ENCODE results near the gene RMC1. TPM values are rescaled to one million over a fixed set of nuclear protein-coding genes. Genes with fewer than 3 reads are reported as not detected.
"Not testable (repeated sequence)": the region's sequence is repeated elsewhere in the genome, so short reads cannot be mapped to it uniquely, and the experiment has no call there.

RMC1 gene
- total RNA-seq, 4 donors from 2014 or later, result 16.6 to 20.2 (median 18.4) TPM

- Histone ChIP-seq H3K27ac (peak overlapping the region; percentile 85 to 96 (median 93)), H3K36me3 (peaks cover 0 to 28% (median 0%) of the 10 kb centered on the region in 3 donors), H3K4me1 (peaks cover 9 to 43% (median 19%) of the 10 kb centered on the region in 3 donors), H3K9me3 (no peaks in the 10 kb centered on the region), H3K4me3 (peak overlapping the region; percentile 67 to 95 (median 85)), H3K27me3 (no peaks in the 10 kb centered on the region)
- TF ChIP-seq, protein P1, sequence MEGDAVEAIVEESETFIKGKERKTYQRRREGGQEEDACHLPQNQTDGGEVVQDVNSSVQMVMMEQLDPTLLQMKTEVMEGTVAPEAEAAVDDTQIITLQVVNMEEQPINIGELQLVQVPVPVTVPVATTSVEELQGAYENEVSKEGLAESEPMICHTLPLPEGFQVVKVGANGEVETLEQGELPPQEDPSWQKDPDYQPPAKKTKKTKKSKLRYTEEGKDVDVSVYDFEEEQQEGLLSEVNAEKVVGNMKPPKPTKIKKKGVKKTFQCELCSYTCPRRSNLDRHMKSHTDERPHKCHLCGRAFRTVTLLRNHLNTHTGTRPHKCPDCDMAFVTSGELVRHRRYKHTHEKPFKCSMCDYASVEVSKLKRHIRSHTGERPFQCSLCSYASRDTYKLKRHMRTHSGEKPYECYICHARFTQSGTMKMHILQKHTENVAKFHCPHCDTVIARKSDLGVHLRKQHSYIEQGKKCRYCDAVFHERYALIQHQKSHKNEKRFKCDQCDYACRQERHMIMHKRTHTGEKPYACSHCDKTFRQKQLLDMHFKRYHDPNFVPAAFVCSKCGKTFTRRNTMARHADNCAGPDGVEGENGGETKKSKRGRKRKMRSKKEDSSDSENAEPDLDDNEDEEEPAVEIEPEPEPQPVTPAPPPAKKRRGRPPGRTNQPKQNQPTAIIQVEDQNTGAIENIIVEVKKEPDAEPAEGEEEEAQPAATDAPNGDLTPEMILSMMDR (IDR thresholded peaks at IDR 0.05), result no peak
- no peak for TF ChIP-seq POLR2A (IDR thresholded peaks at IDR 0.05)
- intact Hi-C loops (cut with DNase I), result no loop called here
- WGBS, 2 donors, result 1 to 6% methylated on average over 18 to 20 of the region's 21 CpGs
- DNase-seq, result no peak
Observed at GRCh38 chr18:23503963-23504344, 643 bp downstream of the RMC1 start.

GRCh38 chr18:23504720-23505119, 1.4 kb downstream of the RMC1 start:
- DNase-seq, result no peak
- H3K9me3 ChIP-seq, result no peaks in the 10 kb centered on the region
- WGBS, 2 donors, result 70 to 72% methylated on average over 3 of the region's 3 CpGs
- no peaks in the 10 kb centered on the region for H3K27me3 ChIP-seq
- H3K4me1 ChIP-seq, result peaks cover 9 to 38% (median 18%) of the 10 kb centered on the region in 3 donors
- H3K36me3 ChIP-seq, result peaks cover 0 to 35% (median 0%) of the 10 kb centered on the region in 3 donors
- TF ChIP-seq, protein P1 (IDR thresholded peaks at IDR 0.05), result no peak
- TF ChIP-seq POLR2A (IDR thresholded peaks at IDR 0.05), result no peak
- H3K4me3 ChIP-seq, result peak overlapping the region; percentile 67 to 95 (median 85)
- intact Hi-C loops (cut with DNase I), result no loop called here
- peak overlapping the region in 3 of 4 donors; percentile 85 to 94 (median 92) for H3K27ac ChIP-seq

DNA sequence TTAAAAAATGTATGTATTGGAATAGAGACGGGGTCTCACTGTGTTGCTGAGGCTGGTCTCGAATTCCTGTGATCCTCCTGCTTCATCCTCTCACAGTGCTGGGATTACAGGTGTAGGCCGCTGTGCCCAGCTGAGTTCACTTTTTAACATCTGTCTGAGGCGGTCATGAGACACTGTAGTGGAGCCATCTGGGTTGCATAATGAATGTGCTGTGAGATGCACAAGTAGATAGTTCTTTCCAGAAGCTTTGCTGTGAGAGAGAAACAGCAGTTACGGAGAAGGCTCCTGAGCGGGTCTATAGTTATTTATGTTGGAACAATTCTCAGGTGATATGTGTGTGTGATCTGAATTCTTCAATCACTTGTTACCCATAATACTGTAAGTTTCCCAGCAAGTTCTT, 3.1 kb downstream of the RMC1 start:
- WGBS, 2 donors, result 92 to 93% methylated on average over 6 of the region's 6 CpGs
- intact Hi-C loops (cut with DNase I), result no loop called here

GRCh38 chr18:23510923-23511322, 7.6 kb downstream of the RMC1 start:
- H3K4me3 ChIP-seq; DNase-seq; intact Hi-C loops (cut with DNase I); H3K27ac ChIP-seq; H3K27me3 ChIP-seq; H3K9me3 ChIP-seq: not testable (repeated sequence)
- H3K36me3 ChIP-seq, result peaks cover 0 to 83% (median 9%) of the 10 kb centered on the region in 3 donors
- WGBS, 2 donors, result 91 to 95% methylated on average over 2 of the region's 2 CpGs
- peaks cover 0 to 24% (median 3%) of the 10 kb centered on the region in 3 donors for H3K4me1 ChIP-seq

More for the DNA sequence above, 3.1 kb downstream of the RMC1 start:
- no peak for TF ChIP-seq POLR2A (IDR thresholded peaks at IDR 0.05)
- TF ChIP-seq, protein P1 (IDR thresholded peaks at IDR 0.05), result no peak
- no peak for DNase-seq
- Histone ChIP-seq H3K36me3 (peaks cover 0 to 52% (median 9%) of the 10 kb centered on the region in 3 donors), H3K4me1 (peaks cover 9 to 38% (median 18%) of the 10 kb centered on the region in 3 donors), H3K27me3 (no peaks in the 10 kb centered on the region), H3K4me3 (no peak overlapping the region), H3K9me3 (no peaks in the 10 kb centered on the region), H3K27ac (no peak overlapping the region)

DNA sequence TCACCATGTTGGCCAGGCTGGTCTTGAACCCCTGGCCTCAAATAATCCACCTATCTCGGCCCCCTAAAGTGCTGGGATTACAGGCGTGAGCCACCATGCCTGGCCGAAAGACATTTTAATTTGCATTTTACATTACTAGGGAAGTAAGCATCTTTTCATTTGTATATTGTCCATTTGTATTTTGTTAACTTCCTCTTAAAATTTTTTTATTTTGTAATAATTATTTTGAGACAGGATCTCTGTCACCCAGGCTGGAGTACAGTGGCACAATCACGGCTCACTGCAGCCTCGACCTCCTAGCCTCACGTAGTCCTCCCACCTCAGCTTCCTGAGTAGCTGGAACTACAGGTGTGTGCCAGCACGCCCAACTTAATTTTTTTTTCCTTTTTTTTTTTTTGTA, 8.9 kb downstream of the RMC1 start:
- Histone ChIP-seq H3K27ac (peak overlapping the region in 1 of 4 donors; percentile 22), H3K4me1 (peaks cover 0 to 24% (median 3%) of the 10 kb centered on the region in 3 donors), H3K36me3 (peaks cover 0 to 86% (median 9%) of the 10 kb centered on the region in 3 donors)
- H3K4me3 ChIP-seq; intact Hi-C loops (cut with DNase I); H3K27me3 ChIP-seq; DNase-seq; H3K9me3 ChIP-seq: not testable (repeated sequence)
- WGBS, 2 donors, result 76 to 79% methylated on average over 7 of the region's 7 CpGs

GRCh38 chr18:23512641-23513040, 9.3 kb downstream of the RMC1 start:
- no peak for DNase-seq
- intact Hi-C loops (cut with DNase I), result no loop called here
- peaks cover 0 to 21% (median 3%) of the 10 kb centered on the region in 3 donors for H3K4me1 ChIP-seq
- TF ChIP-seq, protein P1 (IDR thresholded peaks at IDR 0.05), result no peak
- TF ChIP-seq POLR2A (IDR thresholded peaks at IDR 0.05), result no peak
- H3K9me3 ChIP-seq, result no peaks in the 10 kb centered on the region
- H3K27ac ChIP-seq, result peak overlapping the region in 1 of 4 donors; percentile 22
- H3K36me3 ChIP-seq, result peaks cover 0 to 86% (median 10%) of the 10 kb centered on the region in 3 donors
- no peak overlapping the region for H3K4me3 ChIP-seq
- WGBS, 2 donors, result 86 to 87% methylated on average over 1 of the region's 1 CpG
- H3K27me3 ChIP-seq, result no peaks in the 10 kb centered on the region
